B cell (primary cell): ENCODE results near the gene CENPV. TPM values are rescaled to one million over a fixed set of nuclear protein-coding genes. Genes with fewer than 3 reads are reported as not detected.

Experiments
- ATAC-seq: fragments of 200-7000 bp; cut with Tn5 transposase; one replicate; pipeline ENCODE4 v1.10.0; 2021; ENCODE audit warnings: low read depth, mild to moderate bottlenecking, moderate number of reproducible peaks, moderate library complexity
- CTCF ChIA-PET: fragments of 350-600 bp; sonication (Branson Sonifier 250); formaldehyde crosslinking; loops from one replicate; lab custom pipeline; 2021; ENCODE audit warnings: antibody characterized with exemption, inconsistent platforms; lab: Charles Lee
- POLR2A ChIA-PET: fragments of 350-600 bp; sonication (Branson Sonifier 250); formaldehyde crosslinking; loops from one replicate; lab custom pipeline; 2021; ENCODE audit warnings: antibody characterized with exemption; lab: Charles Lee
- DNase-seq: peaks from one replicate; pipeline ENCODE4 v3.0.0; 2013
- H2AFZ ChIP-seq: 2 replicates; pipeline ENCODE4 v1.6.1; 2012; ENCODE audit warnings: mild to moderate bottlenecking, low read depth, low read length; ENCODE audit not compliant: insufficient read depth, poor library complexity, severe bottlenecking
- H3K27ac ChIP-seq, 2 donors: 1 replicate in 1 of 2; 2 replicates in 1 of 2; pipeline ENCODE4 v1.5.1; 2012 to 2013; ENCODE audit warnings: low read length in 2 of 2, mild to moderate bottlenecking in 2 of 2, moderate library complexity in 1 of 2
- H3K27me3 ChIP-seq, 4 experiments: fragments of 200-600 bp in 1 of 4; sonication (generic) in 1 of 4; replicated peaks in 1 of 4; 1 replicate in 2 of 4; 2 replicates in 2 of 4; pipeline versions ENCODE4 v1.6.1 to v1.7.0; 2013 to 2016; ENCODE audit warnings: low read length in 3 of 4, mild to moderate bottlenecking in 2 of 4, mixed read lengths in 1 of 4, moderate library complexity in 1 of 4; ENCODE audit not compliant: insufficient read depth in 4 of 4, control insufficient read depth in 3 of 4; ENCODE audit errors: control extremely low read depth in 1 of 4
- H3K36me3 ChIP-seq, 2 experiments: replicated peaks in 1 of 2; 1 replicate in 1 of 2; 2 replicates in 1 of 2; pipeline versions ENCODE4 v1.6.1 to v1.7.1; 2013; ENCODE audit warnings: low read length in 1 of 2; ENCODE audit not compliant: insufficient read depth in 2 of 2, control insufficient read depth in 1 of 2; ENCODE audit errors: control extremely low read depth in 1 of 2, extremely low read depth in 1 of 2
- H3K4me1 ChIP-seq, 2 donors: fragments of 200-600 bp in 1 of 2; sonication (generic) in 1 of 2; 1 replicate in 1 of 2; 2 replicates in 1 of 2; pipeline versions ENCODE4 v1.5.1 to v1.6.1; 2013 to 2017; ENCODE audit warnings: low read length in 2 of 2; ENCODE audit not compliant: control insufficient read depth in 2 of 2, insufficient read depth in 2 of 2
- H3K4me2 ChIP-seq: replicated peaks from 2 replicates; pipeline ENCODE3; 2012; ENCODE audit warnings: mild to moderate bottlenecking, low read depth, low read length; ENCODE audit not compliant: poor library complexity, severe bottlenecking
- H3K4me3 ChIP-seq, 5 experiments: fragments of 200-600 bp in 1 of 5; sonication (generic) in 1 of 5; 1 replicate in 3 of 5; 2 replicates in 2 of 5; pipeline versions ENCODE4 v1.5.1 to v1.7.0; 2011 to 2016; ENCODE audit warnings: low read length in 4 of 5, mild to moderate bottlenecking in 4 of 5, low read depth in 2 of 5, control low read depth in 1 of 5, moderate library complexity in 1 of 5; ENCODE audit not compliant: insufficient read depth in 1 of 5; ENCODE audit errors: control extremely low read depth in 1 of 5, extremely low read depth in 1 of 5
- H3K79me2 ChIP-seq: fragments of 200-600 bp; sonication (generic); one replicate; pipeline ENCODE4 v1.6.0; 2016; ENCODE audit warnings: low read length; ENCODE audit not compliant: control insufficient read depth, insufficient read depth
- H3K9ac ChIP-seq: fragments of 200-600 bp; sonication (generic); 2 replicates; pipeline ENCODE4 v1.6.1; 2017; ENCODE audit warnings: mild to moderate bottlenecking, low read length, moderate library complexity
- H3K9me3 ChIP-seq, 3 donors: one replicate each; pipeline versions ENCODE4 v1.6.1 to v1.7.1; 2013; ENCODE audit warnings: low read length in 2 of 3; ENCODE audit not compliant: control insufficient read depth in 2 of 3, insufficient read depth in 1 of 3; ENCODE audit errors: control extremely low read depth in 1 of 3
- H4K20me1 ChIP-seq: 2 replicates; pipeline ENCODE4 v1.6.0; 2012; ENCODE audit warnings: mild to moderate bottlenecking, low read length; ENCODE audit not compliant: insufficient read depth, control insufficient read depth, poor library complexity, severe bottlenecking
- H3K27ac Mint-ChIP-seq: one replicate; pipeline ENCODE4 v1.8.0; 2021; ENCODE audit warnings: mixed read lengths
- H3K27me3 Mint-ChIP-seq: one replicate; pipeline ENCODE4 v1.8.0; 2021; ENCODE audit warnings: mixed read lengths
- H3K4me1 Mint-ChIP-seq: one replicate; pipeline ENCODE4 v1.8.0; 2021; ENCODE audit warnings: mixed read lengths
- H3K4me3 Mint-ChIP-seq: one replicate; pipeline ENCODE4 v1.8.0; 2021; ENCODE audit warnings: mixed read lengths
- H3K9me3 Mint-ChIP-seq: one replicate; pipeline ENCODE4 v1.8.0; 2022; ENCODE audit warnings: mixed read lengths; ENCODE audit not compliant: insufficient read depth
- CTCF ChIP-seq: fragments of 200-600 bp; IDR thresholded peaks from one replicate; pipeline ENCODE4 v1.8.0; 2022; ENCODE audit warnings: antibody characterized with exemption, mild to moderate bottlenecking
- EZH2 ChIP-seq: IDR thresholded peaks from 2 replicates; pipeline ENCODE4 v1.6.1; 2012; ENCODE audit warnings: borderline replicate concordance, low read depth, mild to moderate bottlenecking, moderate library complexity, low read length; ENCODE audit not compliant: insufficient read depth, poor library complexity, severe bottlenecking
- WGBS: methylation state at CpG from one replicate; pipeline ENCODE4 v1.1.5; 2013; ENCODE audit warnings: missing lambda C conversion rate; ENCODE audit not compliant: insufficient coverage; 5-methylcytosine and 5-hydroxymethylcytosine counted together
- intact Hi-C: fragments of 100-400 bp; cut with micrococcal nuclease; formaldehyde crosslinking; loops from one replicate; pipeline ENCODE4 v1.10.0; 2022
- polyA plus RNA-seq: library from polyadenylated mRNA; depleted of rRNA; stranded (reverse); fragments of >200 nt; gene quantifications from 2 replicates; pipeline ENCODE4 v1.2.3, GENCODE V29; 2012
- total RNA-seq, 2 donors: library from RNA; stranded (reverse); fragments of 120-200 nt in 1 of 2; gene quantifications; 1 replicate in 1 of 2; 2 replicates in 1 of 2; pipeline versions ENCODE4 v1.2.3 to v1.2.4, GENCODE V29; 2013 to 2022

The CENPV gene
- total and polyA plus RNA-seq, 2 donors (not counting 1 experiment from before 2014, with no cell fraction given): 15.8 to 28.1 TPM

GRCh38 chr17:16351831-16352230 is 1.4 kb downstream of the CENPV start:
- CTCF ChIA-PET: interaction anchor here (0.6 to 3.6 kb wide), 5 partner anchors 11 to 138 kb away, joined by 3 to 25 read pairs (median 4); partner anchors contain the start of gene TRPV2
- Histone ChIP-seq H3K4me3 (peak overlapping the region in 4 of 5 experiments; percentile 54 to 78 (median 71)), H3K4me2 (peak overlapping the region; percentile 98), H4K20me1 (no peaks in the 10 kb centered on the region), H3K9me3 (no peaks in the 10 kb centered on the region), H3K27me3 (no peaks in the 10 kb centered on the region), H3K9ac (peak overlapping the region; percentile 84), H3K4me1 (peaks cover 8 to 16% of the 10 kb centered on the region in 2 donors), H3K27ac (no peak overlapping the region), H3K79me2 (peaks cover 11% of the 10 kb centered on the region), H3K36me3 (peaks cover 0 to 12% of the 10 kb centered on the region in 2 experiments), H2AFZ (peak overlapping the region; percentile 97)
- no peak for ATAC-seq
- intact Hi-C loops: loop anchor here (5.0 kb wide), 2 partner anchors 135 to 185 kb away; partner anchors contain the start of genes NCOR1 and PIGL
- Mint-ChIP-seq H3K4me1 (peaks cover 15% of the 10 kb centered on the region), H3K27me3 (no peaks in the 10 kb centered on the region), H3K27ac (peak overlapping the region; percentile 10), H3K4me3 (peak overlapping the region; percentile 94), H3K9me3 (no peaks in the 10 kb centered on the region)
- WGBS: 27% methylated on average over 2 of the region's 10 CpGs
- no peak for DNase-seq
- TF ChIP-seq EZH2 (no peak), CTCF (no peak)
- POLR2A ChIA-PET: interaction anchor here (0.6 to 2.3 kb wide), 2 partner anchors 60 to 65 kb away, joined by 4 to 11 read pairs; no protein-coding TSS in a partner anchor

GRCh38 chr17:16349431-16349830 is 3.8 kb downstream of the CENPV start:
- TF ChIP-seq EZH2: no peak
- TF ChIP-seq CTCF: no peak
- H3K9me3 Mint-ChIP-seq: no peaks in the 10 kb centered on the region
- Histone ChIP-seq H3K79me2 (peaks cover 11% of the 10 kb centered on the region), H3K27ac (no peak overlapping the region), H4K20me1 (no peaks in the 10 kb centered on the region), H3K4me2 (no peak overlapping the region), H3K9ac (no peak overlapping the region), H2AFZ (no peak overlapping the region), H3K27me3 (no peaks in the 10 kb centered on the region), H3K4me1 (peaks cover 8 to 16% of the 10 kb centered on the region in 2 donors), H3K4me3 (no peak overlapping the region), H3K36me3 (peaks cover 0 to 22% of the 10 kb centered on the region in 2 experiments), H3K9me3 (no peaks in the 10 kb centered on the region)
- peaks cover 15% of the 10 kb centered on the region for H3K4me1 Mint-ChIP-seq
- H3K4me3 Mint-ChIP-seq: no peak overlapping the region
- ATAC-seq (no peak), DNase-seq (no peak)
- 100% methylated on average over 3 of the region's 5 CpGs for WGBS
- POLR2A ChIA-PET: interaction anchor here (0.7 kb wide), 1 partner anchor 186 kb away, joined by 4 read pairs; no protein-coding TSS in a partner anchor
- H3K27ac Mint-ChIP-seq: no peak overlapping the region
- CTCF ChIA-PET: interaction anchor here (0.6 to 2.0 kb wide), 2 partner anchors 14 to 36 kb away, joined by 5 to 11 read pairs; no protein-coding TSS in a partner anchor
- intact Hi-C loops: no loop called here
- no peaks in the 10 kb centered on the region for H3K27me3 Mint-ChIP-seq
